Mesothelial cell of epicardium (in vitro differentiated cells): Measurements from ENCODE around the gene CEACAM21. TPM values are rescaled to one million over a fixed set of nuclear protein-coding genes. Genes with fewer than 3 reads are reported as not detected.

Source experiments
- DNase-seq, 2 experiments: peaks; one replicate each; pipeline ENCODE4 v3.0.0; 2021; ENCODE audit warnings: low spot score in 2 of 2; ENCODE audit not compliant: unreplicated experiment in 2 of 2
- H3K27ac Mint-ChIP-seq: 2 replicates; pipeline ENCODE4 v1.8.0; 2021; ENCODE audit warnings: mixed read lengths
- H3K27me3 Mint-ChIP-seq: 2 replicates; pipeline ENCODE4 v1.8.0; 2021; ENCODE audit warnings: low read depth, mixed read lengths
- H3K36me3 Mint-ChIP-seq: 2 replicates; pipeline ENCODE4 v1.8.0; 2021; ENCODE audit warnings: mixed read lengths
- H3K4me1 Mint-ChIP-seq: 2 replicates; pipeline ENCODE4 v1.8.0; 2021; ENCODE audit warnings: mixed read lengths
- H3K4me3 Mint-ChIP-seq: 2 replicates; pipeline ENCODE4 v1.8.0; 2021; ENCODE audit warnings: mild to moderate bottlenecking, moderate library complexity, mixed read lengths
- H3K9me3 Mint-ChIP-seq: 2 replicates; pipeline ENCODE4 v1.8.0; 2021; ENCODE audit warnings: mixed read lengths
- total RNA-seq: library from RNA; stranded (reverse); gene quantifications from 3 replicates; pipeline ENCODE4 v1.2.1, GENCODE V29; 2021
- TF ChIP-seq, protein P1 (sequence below): fragments of 200-600 bp; sonication (generic); IDR thresholded peaks from one replicate; pipeline ENCODE4 v1.5.0; 2021; ENCODE audit warnings: antibody characterized with exemption; ENCODE audit not compliant: unreplicated experiment

Gene CEACAM21
- total RNA-seq = not detected in 3 replicates

DNA sequence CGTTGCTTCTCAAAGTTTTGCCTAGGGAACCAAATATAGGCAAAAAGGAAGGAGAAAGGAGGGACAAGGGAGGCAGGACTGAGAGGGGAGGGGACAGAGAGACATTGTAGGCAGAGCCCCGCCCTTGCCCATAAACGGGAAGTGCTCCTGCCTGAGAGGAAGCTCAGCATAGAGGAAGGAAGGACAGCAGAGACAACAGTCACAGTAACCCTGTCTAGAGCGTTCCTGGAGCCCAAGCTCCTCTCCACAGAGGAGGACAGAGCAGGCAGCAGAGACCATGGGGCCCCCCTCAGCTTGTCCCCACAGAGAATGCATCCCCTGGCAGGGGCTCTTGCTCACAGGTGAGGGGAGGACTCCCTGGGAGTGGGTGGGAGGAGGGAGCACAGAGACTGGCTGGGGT is at the start of gene CEACAM21:
Gene CEACAM21 (plus strand): TSS at position 169 of the 400 bp plus-strand sequence. CDS start 109 bp downstream, at position 278.
- no peak within 1 kb of the TSS for H3K4me3 Mint-ChIP-seq
- H3K4me1 Mint-ChIP-seq = no peaks in the 10 kb centered on the region
- peaks cover 72% of the 10 kb centered on the region for H3K9me3 Mint-ChIP-seq
- H3K27me3 Mint-ChIP-seq = no peaks in the 10 kb centered on the region
- TF ChIP-seq, protein P1, sequence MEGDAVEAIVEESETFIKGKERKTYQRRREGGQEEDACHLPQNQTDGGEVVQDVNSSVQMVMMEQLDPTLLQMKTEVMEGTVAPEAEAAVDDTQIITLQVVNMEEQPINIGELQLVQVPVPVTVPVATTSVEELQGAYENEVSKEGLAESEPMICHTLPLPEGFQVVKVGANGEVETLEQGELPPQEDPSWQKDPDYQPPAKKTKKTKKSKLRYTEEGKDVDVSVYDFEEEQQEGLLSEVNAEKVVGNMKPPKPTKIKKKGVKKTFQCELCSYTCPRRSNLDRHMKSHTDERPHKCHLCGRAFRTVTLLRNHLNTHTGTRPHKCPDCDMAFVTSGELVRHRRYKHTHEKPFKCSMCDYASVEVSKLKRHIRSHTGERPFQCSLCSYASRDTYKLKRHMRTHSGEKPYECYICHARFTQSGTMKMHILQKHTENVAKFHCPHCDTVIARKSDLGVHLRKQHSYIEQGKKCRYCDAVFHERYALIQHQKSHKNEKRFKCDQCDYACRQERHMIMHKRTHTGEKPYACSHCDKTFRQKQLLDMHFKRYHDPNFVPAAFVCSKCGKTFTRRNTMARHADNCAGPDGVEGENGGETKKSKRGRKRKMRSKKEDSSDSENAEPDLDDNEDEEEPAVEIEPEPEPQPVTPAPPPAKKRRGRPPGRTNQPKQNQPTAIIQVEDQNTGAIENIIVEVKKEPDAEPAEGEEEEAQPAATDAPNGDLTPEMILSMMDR = no peak
- DNase-seq = no peak
- no peaks in the 10 kb centered on the region for H3K36me3 Mint-ChIP-seq
- H3K27ac Mint-ChIP-seq = no peak within 1 kb of the TSS

DNA sequence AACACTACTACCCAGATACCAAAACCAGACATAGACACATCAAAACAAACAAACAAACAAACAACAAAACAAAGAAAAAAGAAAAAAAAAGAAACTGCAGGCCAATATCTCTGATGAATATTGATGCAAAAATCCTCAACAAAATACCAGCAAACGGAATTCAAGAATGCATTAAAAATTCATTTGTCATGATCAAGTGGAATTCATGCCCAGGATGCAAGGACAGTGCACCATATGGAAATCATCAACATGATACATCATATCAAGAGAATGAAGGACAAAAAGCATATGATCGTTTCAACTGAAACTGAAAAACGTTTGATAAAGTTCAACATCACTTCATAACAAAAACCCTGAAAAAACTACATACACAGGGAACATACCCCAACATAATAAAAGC is 48.9 kb upstream of the CEACAM21 start:
- TF ChIP-seq, protein P1 = no peak
- Mint-ChIP-seq H3K9me3 (peaks cover 83% of the 10 kb centered on the region), H3K27me3 (no peaks in the 10 kb centered on the region), H3K4me1 (no peaks in the 10 kb centered on the region), H3K36me3 (no peaks in the 10 kb centered on the region), H3K27ac (no peak overlapping the region), H3K4me3 (no peak overlapping the region)
- DNase-seq = no peak

DNA sequence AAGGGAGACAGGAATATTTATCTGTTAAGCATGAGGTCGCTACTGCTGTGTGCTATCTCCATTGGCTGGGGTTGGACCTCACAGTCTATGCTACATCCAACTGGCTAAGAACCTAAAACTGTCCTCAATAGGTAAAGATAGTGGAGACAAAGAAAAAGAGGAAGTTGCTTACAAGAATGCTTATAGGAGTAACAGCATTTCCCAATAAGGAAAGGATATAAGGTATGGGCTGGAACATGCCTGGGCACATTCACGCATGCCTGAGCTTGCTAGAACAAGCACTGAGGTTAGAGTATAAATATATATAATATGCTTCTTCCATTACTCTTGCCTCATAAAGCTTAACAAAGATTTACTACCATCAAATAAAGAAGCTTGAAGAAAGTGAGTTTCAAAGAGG is 47.9 kb upstream of the CEACAM21 start:
- TF ChIP-seq, protein P1 = no peak
- Mint-ChIP-seq H3K36me3 (no peaks in the 10 kb centered on the region), H3K4me1 (no peaks in the 10 kb centered on the region), H3K27me3 (no peaks in the 10 kb centered on the region), H3K4me3 (no peak overlapping the region), H3K9me3 (peaks cover 79% of the 10 kb centered on the region), H3K27ac (no peak overlapping the region)
- no peak for DNase-seq

DNA sequence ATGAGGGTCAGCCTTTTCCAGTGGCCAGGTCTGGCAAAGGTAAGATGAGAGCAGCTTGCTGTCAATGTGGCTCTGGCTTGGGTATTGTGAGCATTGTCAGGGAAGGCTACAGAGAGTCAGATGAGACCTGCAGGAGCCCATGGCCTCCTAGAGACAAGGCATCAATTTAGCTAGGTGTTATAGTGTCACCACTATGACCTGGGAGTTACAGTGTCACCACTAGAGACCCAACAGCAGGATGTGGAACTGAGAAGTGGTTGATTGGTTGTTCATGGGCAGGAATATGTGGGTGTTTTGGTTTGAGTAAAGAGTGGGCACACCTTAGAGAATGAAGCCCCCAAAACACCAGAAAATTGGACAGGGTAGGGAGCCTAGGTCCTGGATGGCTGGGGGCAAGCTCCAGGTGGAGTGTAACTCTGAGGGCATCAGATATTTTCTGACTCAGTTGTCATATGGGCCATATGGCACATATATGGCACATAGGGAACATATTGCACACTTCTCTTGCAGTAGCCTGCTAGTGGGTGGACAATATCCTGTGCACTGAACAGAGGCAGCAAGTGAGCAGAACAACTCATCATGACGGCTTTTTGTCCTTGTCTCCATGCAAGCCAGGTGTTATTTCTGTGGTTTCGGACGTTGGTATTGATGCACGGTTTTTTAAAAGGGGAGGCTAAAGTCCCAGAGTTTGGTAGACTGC is 46.3 kb upstream of the CEACAM21 start:
- H3K27ac Mint-ChIP-seq = no peak overlapping the region
- H3K36me3 Mint-ChIP-seq = no peaks in the 10 kb centered on the region
- peaks cover 83% of the 10 kb centered on the region for H3K9me3 Mint-ChIP-seq
- no peaks in the 10 kb centered on the region for H3K4me1 Mint-ChIP-seq
- no peak for DNase-seq
- H3K4me3 Mint-ChIP-seq = no peak overlapping the region
- no peaks in the 10 kb centered on the region for H3K27me3 Mint-ChIP-seq
- TF ChIP-seq, protein P1 = no peak

DNA sequence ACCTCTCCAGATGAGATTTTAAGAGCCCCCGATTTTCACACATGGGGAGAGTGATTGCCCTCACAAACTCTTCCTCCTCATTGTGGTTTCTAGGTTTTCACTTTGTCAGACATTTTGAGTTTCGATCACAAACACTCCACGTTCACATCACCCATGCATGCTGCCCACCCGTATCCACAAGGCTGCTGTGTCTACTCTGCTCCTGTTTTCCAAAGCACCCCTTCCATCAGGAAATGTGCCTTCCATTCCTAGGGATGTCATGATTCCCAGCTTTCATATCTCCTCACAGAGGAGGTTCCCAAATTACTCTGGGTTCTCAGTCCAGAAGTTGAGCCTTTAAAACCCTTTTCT is 45.8 kb upstream of the CEACAM21 start:
- H3K9me3 Mint-ChIP-seq = peaks cover 81% of the 10 kb centered on the region
- H3K4me1 Mint-ChIP-seq = no peaks in the 10 kb centered on the region
- no peaks in the 10 kb centered on the region for H3K36me3 Mint-ChIP-seq
- H3K27ac Mint-ChIP-seq = no peak overlapping the region
- TF ChIP-seq, protein P1 = no peak
- no peaks in the 10 kb centered on the region for H3K27me3 Mint-ChIP-seq
- no peak for DNase-seq
- H3K4me3 Mint-ChIP-seq = no peak overlapping the region

DNA sequence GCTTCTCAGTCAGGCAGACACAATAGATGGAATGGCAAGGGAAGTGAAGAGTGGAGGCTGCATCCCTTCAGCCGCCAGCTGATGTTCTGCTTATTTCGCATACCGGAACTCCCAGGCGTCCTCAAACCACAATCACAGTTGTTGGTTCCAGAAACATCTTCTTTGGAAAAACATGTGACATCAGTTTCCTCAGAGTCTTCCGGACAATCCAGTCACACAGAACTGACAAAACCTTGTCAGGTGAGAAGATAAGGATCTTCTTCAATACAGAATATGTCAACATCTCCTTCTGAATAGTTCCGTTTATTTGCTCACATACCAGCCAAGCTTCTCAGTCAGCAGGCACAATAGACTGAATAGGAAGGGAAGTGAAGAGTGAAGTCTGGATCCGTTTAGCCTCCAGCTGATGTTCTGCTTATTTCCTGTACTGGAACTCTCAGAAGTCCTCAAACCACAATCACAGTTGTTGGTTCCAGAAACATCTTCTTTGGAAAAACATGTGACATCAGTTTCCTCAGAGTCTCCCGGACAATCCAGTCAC is 45.1 kb upstream of the CEACAM21 start:
- Mint-ChIP-seq H3K27me3 (no peaks in the 10 kb centered on the region), H3K36me3 (no peaks in the 10 kb centered on the region), H3K4me1 (no peaks in the 10 kb centered on the region), H3K27ac (no peak overlapping the region), H3K9me3 (peaks cover 80% of the 10 kb centered on the region), H3K4me3 (no peak overlapping the region)
- DNase-seq = no peak
- TF ChIP-seq, protein P1 = no peak
